ENCODE data around the gene OGFOD1. TPM values are rescaled to one million over a fixed set of nuclear protein-coding genes. Genes with fewer than 3 reads are reported as not detected.
A peak's percentile ranks its signal among the peaks of the same experiment; 100 is the strongest.

OGFOD1 gene
- total RNA-seq, 6 experiments from 2014 or later, result 12.2 to 32.0 (median 17.4) TPM

DNA sequence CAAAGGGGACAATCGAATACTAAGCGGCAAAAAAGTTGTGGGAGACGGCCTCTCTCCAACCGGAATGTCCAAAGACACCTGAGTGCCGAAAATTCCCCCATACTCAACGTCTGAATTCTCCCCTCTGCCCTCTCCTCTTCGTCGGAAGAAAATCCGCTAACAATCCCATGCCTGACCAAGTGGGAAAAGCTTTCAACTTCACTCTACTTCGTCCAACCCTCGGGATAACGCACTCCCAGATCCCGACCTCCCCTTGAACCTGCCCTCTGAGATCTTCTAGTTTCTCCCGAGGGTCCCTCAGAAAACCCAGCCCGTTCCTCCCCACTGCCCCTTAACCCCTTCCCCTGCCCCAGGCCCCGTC, 27.0 kb upstream of the OGFOD1 start:
- intact Hi-C loops (cut with DNase I), result no loop called here
- WGBS (ENCODE audit: insufficient coverage, low coverage, low lambda C conversion rate, missing lambda C conversion rate), result 0% methylated on average over 16 of the region's 16 CpGs
- ATAC-seq, result peak; percentile 2 to 17 (median 12)
- no peak for DNase-seq
- Histone ChIP-seq H3K27me3 (no peaks in the 10 kb centered on the region), H3K36me3 (no peaks in the 10 kb centered on the region), H3K9me3 (no peaks in the 10 kb centered on the region), H3K4me3 (peak overlapping the region; percentile 77 to 98 (median 82)), H3K27ac (peak overlapping the region; percentile 70 to 87 (median 77)), H3K4me1 (peaks cover 0 to 41% (median 14%) of the 10 kb centered on the region in 4 donors)
- TF ChIP-seq POLR2A (IDR thresholded peaks at IDR 0.05), result no peak
- TF ChIP-seq, protein P1, sequence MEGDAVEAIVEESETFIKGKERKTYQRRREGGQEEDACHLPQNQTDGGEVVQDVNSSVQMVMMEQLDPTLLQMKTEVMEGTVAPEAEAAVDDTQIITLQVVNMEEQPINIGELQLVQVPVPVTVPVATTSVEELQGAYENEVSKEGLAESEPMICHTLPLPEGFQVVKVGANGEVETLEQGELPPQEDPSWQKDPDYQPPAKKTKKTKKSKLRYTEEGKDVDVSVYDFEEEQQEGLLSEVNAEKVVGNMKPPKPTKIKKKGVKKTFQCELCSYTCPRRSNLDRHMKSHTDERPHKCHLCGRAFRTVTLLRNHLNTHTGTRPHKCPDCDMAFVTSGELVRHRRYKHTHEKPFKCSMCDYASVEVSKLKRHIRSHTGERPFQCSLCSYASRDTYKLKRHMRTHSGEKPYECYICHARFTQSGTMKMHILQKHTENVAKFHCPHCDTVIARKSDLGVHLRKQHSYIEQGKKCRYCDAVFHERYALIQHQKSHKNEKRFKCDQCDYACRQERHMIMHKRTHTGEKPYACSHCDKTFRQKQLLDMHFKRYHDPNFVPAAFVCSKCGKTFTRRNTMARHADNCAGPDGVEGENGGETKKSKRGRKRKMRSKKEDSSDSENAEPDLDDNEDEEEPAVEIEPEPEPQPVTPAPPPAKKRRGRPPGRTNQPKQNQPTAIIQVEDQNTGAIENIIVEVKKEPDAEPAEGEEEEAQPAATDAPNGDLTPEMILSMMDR (IDR thresholded peaks at IDR 0.05), result no peak

DNA sequence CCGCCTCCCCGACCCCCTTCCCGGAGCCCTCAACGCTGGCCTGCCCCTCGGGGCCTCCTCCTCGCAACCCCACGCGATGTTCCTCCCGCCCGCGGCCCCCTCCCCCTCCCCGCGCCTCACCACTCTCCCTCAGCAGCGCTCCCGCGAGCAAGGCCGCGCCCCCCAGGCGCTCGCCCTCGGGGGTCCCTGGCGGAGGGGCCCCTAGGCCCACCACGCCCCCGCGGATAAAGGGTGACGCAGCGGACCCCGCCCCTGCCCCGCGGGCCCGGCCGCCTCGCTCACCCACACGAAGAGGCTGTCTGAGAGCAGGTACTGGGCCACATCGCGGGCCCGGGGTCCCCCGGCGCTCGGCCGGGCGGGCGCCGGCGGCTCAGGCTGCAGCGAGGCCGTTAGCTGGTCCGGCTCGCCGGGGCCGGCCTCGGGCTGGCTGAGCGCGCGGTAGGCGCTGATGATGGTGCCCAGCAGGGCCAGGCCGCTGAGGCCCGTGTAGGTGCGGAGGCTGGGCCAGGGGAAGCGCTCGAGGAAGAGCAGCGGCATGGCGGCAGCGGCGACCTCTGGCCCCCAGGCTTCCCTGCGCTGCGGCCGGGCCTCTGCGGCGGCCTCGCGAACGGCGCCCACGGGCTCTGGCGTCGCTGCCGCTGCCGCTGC, 26.4 kb upstream of the OGFOD1 start:
- WGBS (ENCODE audit: insufficient coverage, low coverage, low lambda C conversion rate, missing lambda C conversion rate), result 0% methylated on average over 11 of the region's 79 CpGs
- Histone ChIP-seq H3K27ac (peak overlapping the region; percentile 70 to 87 (median 77)), H3K27me3 (no peaks in the 10 kb centered on the region), H3K36me3 (no peaks in the 10 kb centered on the region), H3K9me3 (no peaks in the 10 kb centered on the region), H3K4me1 (peaks cover 0 to 36% (median 14%) of the 10 kb centered on the region in 4 donors), H3K4me3 (peak overlapping the region; percentile 77 to 98 (median 82))
- peak; percentile 55 to 69 (median 56) for DNase-seq
- peak; percentile 39 to 49 (median 42) for ATAC-seq
- intact Hi-C loops (cut with DNase I), result no loop called here
- TF ChIP-seq, protein P1 (IDR thresholded peaks at IDR 0.05), result no peak
- TF ChIP-seq POLR2A (IDR thresholded peaks at IDR 0.05), result no peak

DNA sequence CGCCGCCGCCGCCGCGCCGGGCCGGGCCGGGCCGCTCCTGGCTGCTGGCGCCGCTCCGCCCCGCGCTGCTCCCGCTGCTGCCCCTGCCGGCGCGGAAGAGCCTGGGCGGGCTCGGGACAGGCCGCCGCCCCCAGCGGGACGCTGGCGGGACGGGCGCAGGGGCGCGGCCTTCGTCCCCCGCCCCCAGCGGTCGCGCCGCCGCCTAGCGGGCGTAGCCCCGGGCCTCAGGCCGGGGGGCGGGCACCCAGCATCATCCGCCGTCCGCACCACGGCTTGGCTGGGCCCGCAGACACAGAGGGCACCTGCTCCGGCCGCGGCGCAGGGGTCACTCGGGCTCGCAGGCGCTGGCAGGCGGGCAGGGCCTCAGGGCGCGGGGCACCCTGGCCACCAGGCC, 25.9 kb upstream of the OGFOD1 start, which contains the start of gene AMFR:
Gene AMFR (minus strand): TSS at position 107 of the 394 bp plus-strand sequence. CDS start 218 bp downstream, outside the sequence.
- no peaks in the 10 kb centered on the region for H3K27me3 ChIP-seq
- no CpG with 5 or more reads among the region's 57 CpGs for WGBS (ENCODE audit: insufficient coverage, low coverage, low lambda C conversion rate, missing lambda C conversion rate)
- H3K4me3 ChIP-seq, result peak within 1 kb of the TSS; percentile 77 to 98 (median 82)
- H3K27ac ChIP-seq, result peak within 1 kb of the TSS; percentile 70 to 87 (median 77)
- peaks cover 0 to 32% (median 14%) of the 10 kb centered on the region in 4 donors for H3K4me1 ChIP-seq
- TF ChIP-seq POLR2A (IDR thresholded peaks at IDR 0.05), result peak; percentile 54
- TF ChIP-seq, protein P1 (IDR thresholded peaks at IDR 0.05), result peak; percentile 34 to 90 (median 54)
- H3K9me3 ChIP-seq, result no peaks in the 10 kb centered on the region
- ATAC-seq, result peak; percentile 91 to 98 (median 94)
- DNase-seq, result peak; percentile 78 to 85 (median 80)
- H3K36me3 ChIP-seq, result no peaks in the 10 kb centered on the region
- intact Hi-C loops (cut with DNase I), result no loop called here

DNA sequence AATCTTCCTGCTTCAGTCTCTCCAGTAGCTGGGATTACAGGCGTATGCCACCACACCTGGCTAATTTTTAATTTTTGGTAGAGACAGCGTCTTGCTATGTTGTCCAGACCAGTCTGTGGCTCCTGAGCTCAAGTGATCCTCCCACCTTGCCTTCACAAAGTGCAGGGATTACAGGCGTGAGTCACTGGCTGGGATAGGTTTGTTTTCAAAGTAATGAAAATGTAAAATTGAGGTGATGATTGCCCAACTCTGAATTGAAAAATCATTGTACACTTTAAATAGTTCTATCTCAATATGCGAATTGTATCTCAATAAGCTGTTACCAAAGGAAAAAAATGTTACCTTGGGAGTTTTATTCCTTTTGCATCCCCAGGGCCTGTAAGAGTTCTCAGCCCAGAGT, 24.8 kb upstream of the OGFOD1 start:
- intact Hi-C loops (cut with DNase I), result no loop called here
- no peak for ATAC-seq
- H3K4me3 ChIP-seq, result no peak overlapping the region
- H3K27me3 ChIP-seq, result no peaks in the 10 kb centered on the region
- no peaks in the 10 kb centered on the region for H3K9me3 ChIP-seq
- H3K36me3 ChIP-seq, result no peaks in the 10 kb centered on the region
- no peak for DNase-seq
- TF ChIP-seq, protein P1 (IDR thresholded peaks at IDR 0.05), result no peak
- no peak for TF ChIP-seq POLR2A (IDR thresholded peaks at IDR 0.05)
- 57% methylated on average over 3 of the region's 4 CpGs for WGBS (ENCODE audit: insufficient coverage, low coverage, low lambda C conversion rate, missing lambda C conversion rate)
- no peak overlapping the region for H3K27ac ChIP-seq
- H3K4me1 ChIP-seq, result peaks cover 0 to 27% (median 12%) of the 10 kb centered on the region in 4 donors

Measured in right lobe of liver (tissue), 6 donors.